ENCODE measurements around the gene SGSM2. TPM values are rescaled to one million over a fixed set of nuclear protein-coding genes. Genes with fewer than 3 reads are reported as not detected.

Gene SGSM2
- polyA plus RNA-seq, 1 donor from 2014 or later = 8.0 TPM

DNA sequence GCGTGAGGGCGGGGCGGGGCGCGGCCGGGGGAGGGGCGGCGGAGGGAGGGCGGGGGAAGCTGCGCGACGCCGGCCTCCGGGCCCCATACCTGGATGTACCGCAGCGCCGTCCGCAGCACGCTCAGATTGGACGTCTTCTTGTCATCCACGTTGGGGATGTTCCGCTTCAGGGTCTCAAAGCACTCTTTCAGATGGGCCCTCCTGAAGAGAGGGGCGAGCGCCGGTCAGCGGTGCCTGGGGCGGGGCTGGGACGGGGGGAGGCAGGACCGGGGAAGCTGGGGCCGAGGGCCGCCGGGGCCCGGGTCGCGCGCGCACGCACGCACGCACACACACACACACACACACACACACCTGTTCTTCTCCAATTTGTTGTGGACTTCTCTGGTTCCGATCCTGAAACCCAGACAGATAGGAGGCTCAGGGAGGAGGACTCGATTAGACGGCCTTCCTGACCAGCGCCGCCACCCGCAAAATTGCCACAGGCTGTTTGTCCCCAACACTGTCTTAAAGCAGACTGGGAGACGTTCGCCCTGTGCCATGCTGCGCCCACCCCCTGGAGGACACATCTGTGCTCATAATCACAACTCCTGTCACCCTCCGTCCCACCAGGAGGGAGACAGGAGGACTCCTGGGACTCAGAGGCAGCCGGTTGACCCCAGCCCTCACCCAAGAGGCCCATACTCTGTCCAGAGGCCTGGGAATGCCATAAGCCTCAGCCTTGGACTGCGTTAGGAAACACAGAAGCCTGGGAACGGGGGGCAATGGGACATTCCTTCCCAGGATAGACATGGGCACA, 56.9 kb downstream of the SGSM2 start:
- Mint-ChIP-seq H3K4me1 (peaks cover 20 to 44% (median 32%) of the 10 kb centered on the region in 3 donors), H3K36me3 (no peaks in the 10 kb centered on the region), H3K27me3 (no peaks in the 10 kb centered on the region), H3K27ac (peak overlapping the region; percentile 87 to 98 (median 97)), H3K4me3 (peak overlapping the region; percentile 55 to 94 (median 77)), H3K9me3 (no peaks in the 10 kb centered on the region)

DNA sequence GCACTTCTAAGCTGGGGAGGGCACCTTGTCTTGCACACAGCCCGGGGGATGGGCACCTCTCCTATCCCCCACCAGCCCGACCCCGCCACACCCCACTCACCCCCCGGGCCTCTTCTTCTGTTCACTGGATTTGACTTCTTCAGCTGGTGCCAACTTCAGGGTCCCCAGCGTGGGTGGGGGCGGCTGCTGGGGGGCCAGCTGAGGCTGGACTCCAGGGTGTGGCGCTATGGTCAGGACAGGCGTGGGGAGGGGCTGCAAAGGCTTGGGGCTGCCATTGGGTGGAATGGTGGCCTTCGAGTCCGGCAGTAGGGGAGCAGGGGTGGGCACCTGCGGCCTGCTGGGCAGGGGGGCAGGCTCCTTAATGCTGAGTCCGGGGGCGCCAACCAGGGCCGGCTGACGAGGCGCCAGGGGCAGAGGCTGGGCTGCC, 57.5 kb downstream of the SGSM2 start:
- H3K9me3 Mint-ChIP-seq = no peaks in the 10 kb centered on the region
- H3K4me1 Mint-ChIP-seq = peaks cover 23 to 46% (median 34%) of the 10 kb centered on the region in 3 donors
- peak overlapping the region in 3 of 4 donors; percentile 55 to 94 (median 87) for H3K4me3 Mint-ChIP-seq
- H3K27me3 Mint-ChIP-seq = no peaks in the 10 kb centered on the region
- H3K36me3 Mint-ChIP-seq = no peaks in the 10 kb centered on the region
- H3K27ac Mint-ChIP-seq = peak overlapping the region in 2 of 3 donors; percentile 87 to 97

- Mint-ChIP-seq H3K27me3 (no peaks in the 10 kb centered on the region), H3K4me1 (peaks cover 23 to 44% (median 31%) of the 10 kb centered on the region in 3 donors), H3K27ac (peak overlapping the region; percentile 5 to 97 (median 46)), H3K4me3 (peak overlapping the region in 3 of 4 donors; percentile 67 to 94 (median 89)), H3K36me3 (no peaks in the 10 kb centered on the region), H3K9me3 (no peaks in the 10 kb centered on the region)
Observed at GRCh38 chr17:2395258-2396181, 58.2 kb downstream of the SGSM2 start.

- Mint-ChIP-seq H3K4me3 (peak overlapping the region; percentile 66 to 94 (median 78)), H3K27ac (peak overlapping the region; percentile 5 to 97 (median 46)), H3K9me3 (no peaks in the 10 kb centered on the region), H3K4me1 (peaks cover 23 to 42% (median 31%) of the 10 kb centered on the region in 3 donors), H3K27me3 (no peaks in the 10 kb centered on the region), H3K36me3 (no peaks in the 10 kb centered on the region)
Observed at GRCh38 chr17:2396192-2396567, 58.9 kb downstream of the SGSM2 start.

DNA sequence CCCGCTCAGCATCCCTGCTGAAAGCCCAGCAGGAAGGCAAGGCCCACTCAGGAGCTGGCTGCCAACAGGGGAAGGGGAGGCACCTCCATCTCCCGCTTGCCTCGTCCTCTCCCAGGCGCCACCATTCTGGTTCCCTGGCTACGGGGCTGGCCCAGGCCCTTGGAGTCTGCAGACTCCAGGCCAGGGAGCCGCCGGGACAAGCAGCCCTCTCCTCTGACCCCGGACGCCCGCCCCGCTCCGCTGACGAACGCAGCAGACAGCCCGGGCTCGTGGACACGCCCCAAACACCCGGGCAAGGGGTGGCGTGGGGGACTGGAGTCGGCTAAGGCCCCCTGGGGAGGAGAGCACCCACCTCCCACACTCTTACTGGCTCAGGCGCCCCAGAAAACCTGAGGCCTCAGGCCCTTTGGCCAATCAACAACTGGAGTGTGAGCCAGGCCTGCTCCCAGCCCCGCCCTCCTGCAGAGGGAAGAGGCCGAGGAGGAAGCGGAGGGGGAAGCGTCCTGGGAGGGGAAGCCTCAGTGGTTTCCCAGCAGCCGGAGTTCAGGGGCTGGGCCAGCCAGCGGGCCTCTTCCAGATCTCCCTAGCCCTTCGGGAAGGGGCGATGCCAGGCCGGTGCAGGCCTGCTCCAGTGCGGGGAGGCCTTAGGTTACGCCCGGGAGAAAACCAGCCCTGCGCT, 59.4 kb downstream of the SGSM2 start:
- Mint-ChIP-seq H3K27ac (peak overlapping the region in 2 of 3 donors; percentile 78 to 97), H3K4me1 (peaks cover 24 to 38% (median 27%) of the 10 kb centered on the region in 3 donors), H3K27me3 (no peaks in the 10 kb centered on the region), H3K36me3 (no peaks in the 10 kb centered on the region), H3K9me3 (no peaks in the 10 kb centered on the region), H3K4me3 (peak overlapping the region; percentile 66 to 94 (median 86))

DNA sequence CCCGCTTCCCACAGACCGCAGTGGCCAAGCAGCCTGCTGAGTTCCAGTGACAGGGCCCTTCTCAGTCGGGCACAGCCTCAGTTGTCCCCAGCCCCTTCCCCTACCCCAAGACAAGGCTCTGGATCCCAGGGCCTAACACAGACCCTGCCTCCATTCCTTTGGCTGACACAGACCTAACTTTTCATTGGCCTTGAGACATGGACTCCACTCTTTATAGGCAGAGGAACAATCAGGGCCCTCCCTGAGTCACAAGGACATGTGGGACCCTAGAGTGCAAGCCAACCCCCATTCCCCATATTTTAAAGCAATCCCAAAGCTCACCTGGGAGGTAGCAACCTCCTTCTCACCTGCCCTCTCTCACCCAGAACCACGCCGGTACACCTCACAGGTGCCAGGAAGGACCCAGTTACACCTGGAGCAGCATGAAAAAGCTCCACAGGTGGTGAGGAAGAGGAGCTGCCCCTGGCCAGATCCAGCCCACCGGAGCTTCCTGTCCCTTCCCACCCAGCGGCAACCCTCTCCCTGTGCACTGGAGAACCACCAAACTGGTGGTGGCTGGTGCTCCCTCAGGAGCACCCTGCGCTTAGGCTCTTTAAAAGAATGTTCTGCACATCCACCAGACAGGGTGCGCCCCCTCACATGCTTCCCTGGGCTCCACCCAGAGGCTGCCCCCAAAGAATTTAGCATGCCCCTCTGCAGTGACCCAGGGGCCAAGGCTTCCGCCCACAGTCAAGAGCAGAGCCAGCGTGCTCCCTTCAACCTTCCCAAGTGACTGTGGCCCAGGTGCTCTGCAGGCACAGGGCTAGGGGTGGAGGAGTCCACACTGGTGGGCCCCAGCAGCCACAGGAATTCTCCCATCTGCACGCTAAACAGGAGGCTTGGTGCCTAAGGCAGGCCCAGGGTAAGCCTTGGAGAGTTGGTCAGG, 60.2 kb downstream of the SGSM2 start:
- Mint-ChIP-seq H3K27ac (peak overlapping the region; percentile 37 to 97 (median 78)), H3K27me3 (no peaks in the 10 kb centered on the region), H3K9me3 (no peaks in the 10 kb centered on the region), H3K4me3 (peak overlapping the region; percentile 66 to 94 (median 84)), H3K36me3 (no peaks in the 10 kb centered on the region), H3K4me1 (peaks cover 17 to 34% (median 24%) of the 10 kb centered on the region in 3 donors)

- Mint-ChIP-seq H3K27me3 (no peaks in the 10 kb centered on the region), H3K9me3 (no peaks in the 10 kb centered on the region), H3K4me3 (peak overlapping the region; percentile 48 to 94 (median 84)), H3K4me1 (peaks cover 17 to 39% (median 25%) of the 10 kb centered on the region in 3 donors), H3K36me3 (no peaks in the 10 kb centered on the region), H3K27ac (peak overlapping the region; percentile 37 to 97 (median 53))
Observed at GRCh38 chr17:2398182-2398581, 60.9 kb downstream of the SGSM2 start.

DNA sequence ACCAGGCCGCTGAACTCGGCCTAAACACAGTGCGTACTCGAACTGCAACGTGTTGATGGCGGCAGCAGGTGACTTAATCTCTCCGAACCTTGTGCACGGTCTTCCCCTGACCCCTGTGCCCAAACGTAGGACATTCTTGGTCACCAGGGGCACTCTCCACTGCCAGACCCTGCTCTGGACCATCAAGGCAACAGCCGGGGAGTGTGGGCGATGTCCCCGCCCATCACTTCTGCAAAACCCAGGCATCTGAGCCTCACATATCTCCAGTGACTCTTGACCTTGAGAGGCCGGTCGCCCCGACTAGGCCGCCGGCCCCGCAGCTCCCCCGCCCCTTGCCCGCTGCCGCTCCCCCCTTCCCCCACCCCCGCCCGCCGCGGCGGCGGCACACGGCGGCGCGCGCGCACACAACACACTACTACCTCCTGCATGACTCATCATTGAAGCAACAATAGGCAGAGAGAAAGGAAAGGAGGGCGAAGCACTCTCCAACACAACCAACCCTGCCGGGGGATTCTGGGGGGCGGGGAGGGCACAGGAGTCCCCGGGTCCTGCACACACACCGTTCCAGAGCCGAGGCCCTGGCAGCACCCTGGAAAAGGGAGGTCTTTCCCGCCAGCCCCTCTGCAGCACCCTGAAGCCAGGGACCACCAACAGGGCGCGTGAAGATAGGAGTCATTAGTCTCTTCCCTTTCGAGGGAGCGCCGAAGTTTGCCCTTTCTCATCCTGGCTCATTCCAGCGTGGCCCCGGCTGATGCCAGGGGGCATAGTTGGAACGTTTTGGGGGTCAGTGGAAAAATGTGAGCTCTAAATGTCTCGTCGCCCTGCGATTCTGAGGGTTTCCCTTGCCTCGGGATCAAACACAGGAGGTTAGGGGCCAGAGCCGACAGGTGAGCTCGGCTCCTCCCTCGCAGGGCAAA, 61.6 kb downstream of the SGSM2 start:
- Mint-ChIP-seq H3K4me3 (peak overlapping the region; percentile 92 to 100 (median 96)), H3K36me3 (no peaks in the 10 kb centered on the region), H3K4me1 (peaks cover 17 to 39% (median 25%) of the 10 kb centered on the region in 3 donors)

DNA sequence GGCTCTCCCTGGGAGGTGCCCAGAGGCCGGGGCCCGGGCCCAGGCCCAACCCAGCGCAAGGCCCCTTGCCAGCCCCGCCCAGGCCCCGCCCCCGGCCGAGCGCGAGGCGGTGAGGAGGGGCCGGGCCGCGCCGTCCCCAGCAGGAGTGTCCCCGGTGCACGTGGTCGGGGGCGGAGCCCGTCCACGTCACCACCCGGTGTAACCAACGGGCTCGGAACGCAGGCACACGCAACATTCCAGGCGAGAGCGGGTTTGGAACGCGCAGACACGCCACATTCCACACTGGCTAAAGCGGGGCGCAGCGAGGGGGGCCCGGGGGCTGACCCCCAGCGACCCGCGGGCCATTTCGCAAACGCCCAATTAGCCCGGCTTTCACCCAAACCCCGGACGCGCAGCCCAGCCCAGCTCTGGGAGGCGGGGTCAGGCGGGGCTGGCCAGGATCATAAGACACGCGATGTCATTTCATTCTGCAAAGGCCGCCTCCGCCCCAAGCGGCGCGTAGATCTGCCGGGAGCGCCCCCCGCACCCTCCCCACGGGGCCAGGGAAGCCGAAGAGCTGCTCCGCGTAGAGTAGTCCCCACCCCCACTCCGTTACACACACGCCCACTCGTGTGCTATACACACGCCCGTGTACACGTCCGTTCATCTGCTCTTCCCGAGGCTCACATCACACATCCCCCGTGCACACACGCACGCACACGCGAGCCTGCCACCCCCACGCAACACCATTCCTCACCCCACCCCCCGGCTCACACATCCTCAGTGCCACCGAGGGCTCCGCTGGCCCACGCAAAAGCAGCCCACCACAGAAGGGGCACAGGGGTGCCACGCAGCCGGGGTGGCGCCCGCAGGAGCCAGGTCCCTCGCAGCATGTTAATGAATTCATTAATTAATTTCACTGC, 62.5 kb downstream of the SGSM2 start:
- Mint-ChIP-seq H3K27me3 (no peaks in the 10 kb centered on the region), H3K4me3 (peak overlapping the region; percentile 94 to 100 (median 98)), H3K4me1 (peaks cover 14 to 35% (median 25%) of the 10 kb centered on the region in 3 donors), H3K9me3 (no peaks in the 10 kb centered on the region), H3K36me3 (no peaks in the 10 kb centered on the region), H3K27ac (peak overlapping the region; percentile 97 to 99 (median 98))

More for the DNA sequence above, 61.6 kb downstream of the SGSM2 start:
- Mint-ChIP-seq H3K27ac (peak overlapping the region; percentile 90 to 98 (median 97)), H3K27me3 (no peaks in the 10 kb centered on the region), H3K9me3 (no peaks in the 10 kb centered on the region)

- Mint-ChIP-seq H3K27ac (peak overlapping the region; percentile 97 to 99 (median 98)), H3K4me3 (peak overlapping the region; percentile 94 to 100 (median 98)), H3K27me3 (no peaks in the 10 kb centered on the region), H3K9me3 (no peaks in the 10 kb centered on the region), H3K36me3 (no peaks in the 10 kb centered on the region), H3K4me1 (peaks cover 14 to 35% (median 25%) of the 10 kb centered on the region in 3 donors)
Observed at GRCh38 chr17:2400474-2400866, 63.2 kb downstream of the SGSM2 start.

DNA sequence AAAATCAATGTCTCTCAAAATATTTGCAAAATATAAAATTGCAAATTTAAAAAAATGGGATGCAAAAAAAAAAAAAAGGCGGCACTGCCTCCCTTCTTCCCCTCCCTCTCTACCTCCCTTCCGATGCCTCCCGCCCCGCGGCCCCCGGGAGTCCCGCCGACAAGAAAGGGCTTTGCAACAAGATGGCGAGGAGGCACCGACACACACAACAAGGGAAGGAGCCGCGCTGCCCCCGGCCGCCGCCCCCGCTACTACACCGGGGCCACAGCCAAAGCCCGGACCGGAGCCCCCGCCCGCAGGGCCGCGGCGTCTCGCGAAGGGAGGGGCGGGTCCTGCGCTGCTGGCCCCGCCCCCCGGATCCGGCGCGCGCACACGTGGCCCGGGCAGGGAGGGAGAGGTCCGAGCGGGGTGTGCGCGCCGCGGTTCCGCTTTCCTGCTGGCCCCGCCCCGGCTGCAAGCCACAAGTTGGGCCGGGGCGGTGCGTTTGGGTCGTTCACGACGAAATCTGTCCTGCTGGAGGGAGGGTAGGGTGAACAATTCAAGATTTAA, 63.6 kb downstream of the SGSM2 start, which contains the start of gene MNT:
TSS of gene MNT (minus strand) at position 184 of the 549 bp plus-strand sequence. CDS start 348 bp downstream, outside the sequence.
- Mint-ChIP-seq H3K9me3 (no peaks in the 10 kb centered on the region), H3K4me3 (peak within 1 kb of the TSS; percentile 94 to 100 (median 98)), H3K36me3 (no peaks in the 10 kb centered on the region), H3K27me3 (no peaks in the 10 kb centered on the region), H3K27ac (peak within 1 kb of the TSS; percentile 97 to 99 (median 98)), H3K4me1 (peaks cover 14 to 32% (median 25%) of the 10 kb centered on the region in 3 donors)

Data from IgD-negative memory B cell (primary cell).